HuH-7.5 (cell line): Measurements from ENCODE around the gene SHC2.

Source experiments
- DNase-seq: peaks from one replicate; pipeline ENCODE4 v3.0.0; 2011; ENCODE audit warnings: low spot score

Gene SHC2

GRCh38 chr19:372306-372890 lies 88.4 kb downstream of the SHC2 start:
- no peak for DNase-seq

- no peak for DNase-seq
These were observed 89.2 kb downstream of the SHC2 start for GRCh38 chr19:371501-372168.

- no peak for DNase-seq
These were observed 90.0 kb downstream of the SHC2 start for GRCh38 chr19:370641-371330.

- no peak for DNase-seq
These were observed 91.0 kb downstream of the SHC2 start for GRCh38 chr19:369876-370275.

- no peak for DNase-seq
These were observed 91.6 kb downstream of the SHC2 start for GRCh38 chr19:369256-369655.

GRCh38 chr19:368630-369024 lies 92.2 kb downstream of the SHC2 start:
- DNase-seq: no peak

- no peak for DNase-seq
These were observed 92.7 kb downstream of the SHC2 start for GRCh38 chr19:367963-368629.

GRCh38 chr19:367561-367960 lies 93.3 kb downstream of the SHC2 start:
- no peak for DNase-seq

GRCh38 chr19:366951-367350 lies 93.9 kb downstream of the SHC2 start:
- no peak for DNase-seq
